Endodermal cell (in vitro differentiated cells): Measurements from ENCODE around the gene THUMPD2. TPM values are rescaled to one million over a fixed set of nuclear protein-coding genes. Genes with fewer than 3 reads are reported as not detected.
A peak's percentile ranks its signal among the peaks of the same experiment; 100 is the strongest.

Source experiments
- DNase-seq: peaks from one replicate; pipeline ENCODE4 v3.0.0-alpha.2; 2017
- H3K27ac ChIP-seq: 2 replicates; pipeline ENCODE4 v1.5.1; 2013; ENCODE audit warnings: mild to moderate bottlenecking, low read depth, low read length, moderate library complexity
- H3K27me3 ChIP-seq: 2 replicates; pipeline ENCODE4 v1.6.1; 2013; ENCODE audit warnings: mild to moderate bottlenecking, low read length, moderate library complexity; ENCODE audit not compliant: insufficient read depth, control insufficient read depth, poor library complexity, severe bottlenecking
- H3K36me3 ChIP-seq: 2 replicates; pipeline ENCODE4 v1.7.0; 2013; ENCODE audit warnings: mild to moderate bottlenecking, low read length, moderate library complexity; ENCODE audit not compliant: control insufficient read depth, insufficient read depth
- H3K4me1 ChIP-seq: one replicate; pipeline ENCODE4 v1.7.0; 2013; ENCODE audit warnings: low read length; ENCODE audit not compliant: control insufficient read depth, insufficient read depth
- H3K4me3 ChIP-seq: 2 replicates; pipeline ENCODE4 v1.5.1; 2013; ENCODE audit warnings: mild to moderate bottlenecking, low read length, moderate library complexity
- H3K9ac ChIP-seq: 2 replicates; pipeline ENCODE4 v1.6.1; 2013; ENCODE audit warnings: mild to moderate bottlenecking, low read length, moderate library complexity; ENCODE audit not compliant: poor library complexity, severe bottlenecking; ENCODE audit errors: extremely low read depth
- H3K9me3 ChIP-seq: 2 replicates; pipeline ENCODE4 v1.6.1; 2013; ENCODE audit warnings: mild to moderate bottlenecking, low read length, moderate library complexity; ENCODE audit not compliant: control insufficient read depth
- H3K27ac Mint-ChIP-seq: 2 replicates; pipeline ENCODE4 v1.8.0; 2020; ENCODE audit warnings: mixed read lengths
- H3K27me3 Mint-ChIP-seq: 2 replicates; pipeline ENCODE4 v1.8.0; 2021; ENCODE audit warnings: mild to moderate bottlenecking, mixed read lengths; ENCODE audit not compliant: insufficient read depth
- H3K36me3 Mint-ChIP-seq: 2 replicates; pipeline ENCODE4 v1.8.0; 2020; ENCODE audit warnings: low read depth, mixed read lengths
- H3K4me1 Mint-ChIP-seq: 2 replicates; pipeline ENCODE4 v1.8.0; 2020; ENCODE audit warnings: mixed read lengths
- H3K4me3 Mint-ChIP-seq: 2 replicates; pipeline ENCODE4 v1.8.0; 2020; ENCODE audit warnings: mild to moderate bottlenecking, moderate library complexity, mixed read lengths
- H3K9me3 Mint-ChIP-seq: 2 replicates; pipeline ENCODE4 v1.8.0; 2020; ENCODE audit warnings: mild to moderate bottlenecking, mixed read lengths
- CTCF ChIP-seq: fragments of 200-600 bp; sonication (generic); conservative IDR thresholded peaks from 2 replicates; pipeline ENCODE4 v1.5.0; 2021; ENCODE audit warnings: antibody characterized with exemption, mild to moderate bottlenecking
- WGBS, 2 experiments: methylation state at CpG; one replicate each; pipeline versions ENCODE4 v1.1.5 to v1.1.7; 2013; ENCODE audit warnings: missing lambda C conversion rate in 2 of 2, mixed read lengths in 1 of 2; ENCODE audit not compliant: insufficient coverage in 1 of 2, insufficient read length in 1 of 2; 5-methylcytosine and 5-hydroxymethylcytosine counted together
- total RNA-seq, 2 donors: library from RNA; stranded (reverse); fragmentation: NEBNext Ultra II Directional in 1 of 2; extraction: Animal tissue kit (Norgen Biotek cat#: 25700) in 1 of 2; gene quantifications; 2 replicates in 1 of 2; 3 replicates in 1 of 2; pipeline ENCODE4 v1.2.1, GENCODE V29; 2021

Gene THUMPD2
- total RNA-seq, 2 donors from 2014 or later, result 11.3 to 13.6 TPM

- Mint-ChIP-seq H3K4me1 (peaks cover 4% of the 10 kb centered on the region), H3K9me3 (peaks cover 2% of the 10 kb centered on the region), H3K4me3 (no peak overlapping the region), H3K27me3 (no peaks in the 10 kb centered on the region), H3K27ac (no peak overlapping the region), H3K36me3 (peaks cover 30% of the 10 kb centered on the region)
- TF ChIP-seq CTCF, result no peak
- DNase-seq, result no peak
- H3K27me3 ChIP-seq, result no peaks in the 10 kb centered on the region
- no peaks in the 10 kb centered on the region for H3K9me3 ChIP-seq
- no peak overlapping the region for H3K4me3 ChIP-seq
- no peaks in the 10 kb centered on the region for H3K4me1 ChIP-seq
- WGBS, 2 experiments, result 98 to 100% methylated on average over 1 of the region's 1 CpG
- H3K27ac ChIP-seq, result no peak overlapping the region
- peaks cover 43% of the 10 kb centered on the region for H3K36me3 ChIP-seq
- no peak overlapping the region for H3K9ac ChIP-seq
Observed at GRCh38 chr2:39732482-39732881, 46.6 kb downstream of the THUMPD2 start.

- Histone ChIP-seq H3K27me3 (no peaks in the 10 kb centered on the region), H3K4me1 (no peaks in the 10 kb centered on the region), H3K27ac (no peak overlapping the region), H3K36me3 (peaks cover 35% of the 10 kb centered on the region), H3K9ac (no peak overlapping the region), H3K4me3 (no peak overlapping the region), H3K9me3 (no peaks in the 10 kb centered on the region)
- peaks cover 2% of the 10 kb centered on the region for H3K9me3 Mint-ChIP-seq
- H3K36me3 Mint-ChIP-seq, result peaks cover 26% of the 10 kb centered on the region
- H3K27me3 Mint-ChIP-seq, result no peaks in the 10 kb centered on the region
- H3K4me1 Mint-ChIP-seq, result no peaks in the 10 kb centered on the region
- TF ChIP-seq CTCF, result no peak
- DNase-seq, result no peak
- H3K27ac Mint-ChIP-seq, result no peak overlapping the region
- no peak overlapping the region for H3K4me3 Mint-ChIP-seq
- WGBS, 2 experiments, result 85% methylated on average over 3 of the region's 3 CpGs; no CpG with 5 or more reads in 1 of the 2 experiments
Observed at GRCh38 chr2:39731546-39731945, 47.5 kb downstream of the THUMPD2 start.

GRCh38 chr2:39730685-39731302 is 48.3 kb downstream of the THUMPD2 start:
- WGBS, 2 experiments, result 91 to 100% methylated on average over 1 to 2 of the region's 2 CpGs
- Mint-ChIP-seq H3K9me3 (peaks cover 2% of the 10 kb centered on the region), H3K4me3 (no peak overlapping the region), H3K27ac (no peak overlapping the region), H3K27me3 (no peaks in the 10 kb centered on the region), H3K4me1 (no peaks in the 10 kb centered on the region), H3K36me3 (peaks cover 20% of the 10 kb centered on the region)
- Histone ChIP-seq H3K4me3 (no peak overlapping the region), H3K27me3 (no peaks in the 10 kb centered on the region), H3K9me3 (no peaks in the 10 kb centered on the region), H3K4me1 (no peaks in the 10 kb centered on the region), H3K9ac (no peak overlapping the region), H3K36me3 (peaks cover 28% of the 10 kb centered on the region), H3K27ac (no peak overlapping the region)
- DNase-seq, result peak; percentile 51
- peak; percentile 82 for TF ChIP-seq CTCF
